Stimulated activated naive CD4-positive, alpha-beta T cell (primary cell): ENCODE measurements around the gene SLC24A5.
A peak's percentile ranks its signal among the peaks of the same experiment; 100 is the strongest.

ENCODE experiments used
- DNase-seq, 6 experiments: peaks; one replicate each; lab custom pipeline; 2025; lab: John Stamatoyannopoulos, UW

SLC24A5 gene

DNA sequence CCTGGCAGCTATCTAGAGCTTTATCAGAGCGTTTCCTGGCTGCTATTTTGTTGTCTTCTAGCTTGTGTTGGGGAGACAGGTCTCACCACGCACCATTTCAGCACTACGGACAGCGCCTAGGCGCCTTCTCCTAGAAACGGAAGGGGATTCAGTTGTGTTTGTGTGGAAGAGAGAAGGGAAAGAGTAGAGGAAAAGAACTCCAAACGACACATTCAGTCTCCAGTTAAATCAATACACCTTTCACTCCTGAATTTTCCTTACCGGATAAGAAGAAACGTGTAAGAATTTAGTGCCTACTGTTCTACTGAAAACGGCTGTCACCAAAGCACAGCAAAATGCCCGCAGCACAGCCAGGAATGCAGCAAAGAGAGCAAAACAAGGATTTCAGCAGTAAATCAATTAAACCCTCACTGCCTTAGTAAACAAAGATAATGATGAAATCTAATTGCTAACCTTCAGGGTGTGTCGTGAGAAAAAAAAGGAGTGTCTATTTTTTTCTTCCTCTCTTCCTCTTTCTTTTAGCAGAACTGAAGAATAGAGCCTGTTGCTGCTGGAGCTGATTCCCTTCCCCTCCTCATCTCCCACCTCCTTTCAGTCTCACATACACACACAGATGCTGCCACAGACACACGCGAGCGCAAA, 70.3 kb downstream of the SLC24A5 start:
- peak in 2 of 6 experiments; percentile 1 to 14 for DNase-seq

DNA sequence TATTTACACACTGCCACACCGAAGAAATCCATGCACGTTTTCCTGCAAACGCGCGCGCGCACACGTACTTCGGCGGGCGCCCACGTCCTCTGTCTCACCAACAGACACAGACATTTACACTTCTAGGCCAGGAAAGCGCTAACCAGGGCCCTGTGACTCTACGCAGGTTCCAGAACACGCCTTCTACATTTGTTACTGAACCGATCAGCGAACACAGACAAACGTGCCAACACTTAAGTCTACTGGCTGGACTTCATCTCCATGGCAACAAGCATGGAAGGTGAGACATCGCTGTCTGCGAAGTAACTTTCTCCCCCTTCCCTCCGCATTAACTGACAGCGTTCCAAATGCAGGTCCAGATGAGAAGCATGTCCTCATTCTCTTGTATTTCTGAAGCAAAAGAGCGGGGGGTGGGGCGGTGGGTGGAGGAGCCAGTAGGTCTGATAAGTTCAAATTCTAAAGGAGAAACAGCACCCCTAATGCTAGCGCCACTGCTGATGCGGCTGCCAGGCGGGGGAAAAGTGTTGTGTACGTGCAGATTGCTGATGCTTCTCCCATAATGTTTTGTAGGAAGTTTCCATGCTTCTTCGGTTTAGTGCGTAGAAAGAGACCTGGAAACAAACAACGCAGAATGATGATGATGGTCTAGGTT, 70.9 kb downstream of the SLC24A5 start, which contains the start of gene CTXN2:
CTXN2 (plus strand) TSS at position 92 of the 652 bp plus-strand sequence. CDS start 9,636 bp downstream, outside the sequence.
- no peak for DNase-seq
